HepG2 (cell line): Measurements from ENCODE around the gene TFRC. TPM values are rescaled to one million over a fixed set of nuclear protein-coding genes. Genes with fewer than 3 reads are reported as not detected.
"Not testable (repeated sequence)": the region's sequence is repeated elsewhere in the genome, so short reads cannot be mapped to it uniquely, and the experiment has no call there.

Experiments used
- ATAC-seq: fragments of 200-7000 bp; cut with Tn5 transposase; 3 replicates; pipeline ENCODE4 v1.9.1; 2020; ENCODE audit warnings: mild to moderate bottlenecking, moderate library complexity
- BruUV-seq: library from RNA; stranded (reverse); fragments of 400-500 nt; replicated peaks from 2 replicates; lab custom pipeline; 2021; lab: Mats Ljungman, UMichigan
- CTCF ChIA-PET: fragments of 300-600 bp; formaldehyde crosslinking; extraction: SDS; loops from one replicate; lab custom pipeline; 2021; ENCODE audit warnings: low total read pairs, inconsistent platforms, low intra/inter-chr PET ratio; lab: Yijun Ruan, JAX
- POLR2A ChIA-PET: fragments of 350-600 bp; sonication (Branson Sonifier 250); formaldehyde crosslinking; loops from one replicate; lab custom pipeline; 2020; ENCODE audit warnings: antibody characterized with exemption, inconsistent platforms; lab: Yijun Ruan, JAX
- DNase-seq: peaks from one replicate; pipeline ENCODE4 v3.0.0-alpha.2; 2015; ENCODE audit warnings: low spot score
- FAIRE-seq: peaks from 3 replicates; lab custom pipeline; 2011; peaks lifted over from hg19 to GRCh38; lab: Jason Lieb, UNC
- H2AFZ ChIP-seq: one replicate; pipeline ENCODE4 v1.6.1; 2011; ENCODE audit warnings: low read length, inconsistent platforms
- H3K27ac ChIP-seq: fragments of 300-600 bp; 3 replicates; pipeline ENCODE4 v1.8.0; 2011; ENCODE audit warnings: mixed run types, mild to moderate bottlenecking, mixed read lengths, low read length, inconsistent platforms; ENCODE audit not compliant: insufficient read depth; ENCODE audit errors: extremely low read length
- H3K27me3 ChIP-seq, 2 experiments: fragments of 200-600 bp in 1 of 2; 2 replicates in 1 of 2; 3 replicates in 1 of 2; pipeline versions ENCODE4 v1.6.0 to v1.8.0; 2011; ENCODE audit warnings: low read length in 2 of 2, mild to moderate bottlenecking in 2 of 2, moderate library complexity in 2 of 2, inconsistent platforms in 1 of 2; ENCODE audit not compliant: insufficient read depth in 2 of 2, control insufficient read depth in 1 of 2
- H3K36me3 ChIP-seq, 2 experiments: fragments of 200-600 bp in 1 of 2; replicated peaks in 1 of 2; 2 replicates in 1 of 2; 3 replicates in 1 of 2; pipeline versions ENCODE4 v1.5.1 to v1.8.0; 2011; ENCODE audit warnings: low read length in 2 of 2, inconsistent platforms in 1 of 2; ENCODE audit not compliant: insufficient read depth in 2 of 2, control insufficient read depth in 1 of 2
- H3K4me1 ChIP-seq: 2 replicates; pipeline ENCODE4 v1.5.1; 2012; ENCODE audit warnings: low read length, inconsistent platforms; ENCODE audit not compliant: insufficient read depth
- H3K4me2 ChIP-seq: 2 replicates; pipeline ENCODE4 v1.6.0; 2011; ENCODE audit warnings: low read depth, low read length, inconsistent platforms
- H3K4me3 ChIP-seq, 3 experiments: fragments of 200-600 bp in 1 of 3; sonication (generic), shearing (Covaris generic) in 1 of 3; replicated peaks in 1 of 3; 2 replicates each; pipeline ENCODE4 v1.5.1; 2011 to 2016; ENCODE audit warnings: low read length in 3 of 3, inconsistent platforms in 2 of 3, low read depth in 2 of 3, mild to moderate bottlenecking in 2 of 3, control low read depth in 1 of 3, mixed read lengths in 1 of 3; ENCODE audit not compliant: insufficient read depth in 1 of 3
- H3K79me2 ChIP-seq: one replicate; pipeline ENCODE4 v1.6.1; 2011; ENCODE audit warnings: low read length, inconsistent platforms; ENCODE audit not compliant: insufficient read depth
- H3K9ac ChIP-seq: 2 replicates; pipeline ENCODE4 v1.6.0; 2011; ENCODE audit warnings: mild to moderate bottlenecking, low read depth, low read length, inconsistent platforms; ENCODE audit not compliant: insufficient read depth
- H3K9me3 ChIP-seq: 2 replicates; pipeline ENCODE4 v1.5.1; 2012; ENCODE audit warnings: mild to moderate bottlenecking, low read length
- H4K20me1 ChIP-seq: 2 replicates; pipeline ENCODE4 v1.6.0; 2011; ENCODE audit warnings: inconsistent platforms, mild to moderate bottlenecking, low read length, moderate library complexity; ENCODE audit not compliant: insufficient read depth
- DNMT3B ChIP-seq: conservative IDR thresholded peaks from 2 replicates; pipeline ENCODE4 v1.6.1; 2016; ENCODE audit warnings: missing biosample characterization, control low read depth
- HMGXB4 ChIP-seq, 2 experiments: sonication (generic) in 1 of 2; formaldehyde crosslinking in 1 of 2; IDR thresholded peaks; 2 replicates each; pipeline versions ENCODE4 v1.4.0 to v1.6.1; 2018 to 2020; ENCODE audit warnings: missing genetic modification reagents in 2 of 2, borderline replicate concordance in 1 of 2, low read depth in 1 of 2, mild to moderate bottlenecking in 1 of 2, missing biosample characterization in 1 of 2
- PCBP1 ChIP-seq: fragments of 200-400 bp; formaldehyde crosslinking; IDR thresholded peaks from 2 replicates; pipeline ENCODE4 v1.6.1; 2017; ENCODE audit warnings: mild to moderate bottlenecking, low read depth, low read length, borderline replicate concordance
- ZNF143 ChIP-seq: sonication (generic); formaldehyde crosslinking; IDR thresholded peaks from 2 replicates; pipeline ENCODE4 v1.4.0; 2020; ENCODE audit warnings: missing genetic modification reagents
- WGBS: methylation state at CpG from one replicate; pipeline ENCODE4 v1.1.6; 2017; ENCODE audit warnings: low lambda C conversion rate; 5-methylcytosine and 5-hydroxymethylcytosine counted together
- in situ Hi-C: cut with HindIII; loops from 2 replicates; pipeline ENCODE4 v1.10.0; 2017; ENCODE audit warnings: low pct_unique_long_range_greater_than_20kb; ENCODE audit not compliant: extremely low pct_ligation_motif_present
- intact Hi-C: fragments of 100-400 bp; cut with micrococcal nuclease; formaldehyde crosslinking; loops from one replicate; pipeline ENCODE4 v1.10.0; 2022; ENCODE audit not compliant: unreplicated experiment
- polyA plus RNA-seq, 8 experiments: library from polyadenylated mRNA; depleted of rRNA in 3 of 8; stranded (reverse) in 7 of 8; unstranded in 1 of 8; fragments of >200 nt; fragmentation: Illumina TruSeq in 4 of 8; extraction: Trizol in 4 of 8; gene quantifications; 2 replicates each; pipeline versions ENCODE4 v1.2.1 to v1.2.3, GENCODE V29; 2011 to 2016; ENCODE audit warnings: low read depth in 4 of 8, missing spikeins in 1 of 8, mixed read lengths in 1 of 8; ENCODE audit not compliant: insufficient read depth in 1 of 8
- total RNA-seq, 5 experiments: library from RNA; depleted of rRNA; stranded (reverse); fragments of >200 nt; fragmentation: Illumina TruSeq; extraction: Trizol; gene quantifications; 2 replicates each; pipeline ENCODE4 v1.2.3, GENCODE V29; 2016; ENCODE audit warnings: low read depth in 1 of 5

The TFRC gene
- total and polyA plus RNA-seq, 2 of the 13 experiments (the other 11 are each of a cell fraction or from before 2014, with no cell fraction given), result 188 to 274 TPM

GRCh38 chr3:196068812-196069211 lies 13.1 kb downstream of the TFRC start:
- H3K4me3 ChIP-seq, H3K9ac ChIP-seq, ATAC-seq, intact Hi-C loops, H4K20me1 ChIP-seq, DNase-seq, H3K79me2 ChIP-seq, H3K4me2 ChIP-seq, H3K27me3 ChIP-seq, H3K4me1 ChIP-seq, CTCF ChIA-PET, POLR2A ChIA-PET, BruUV-seq, H3K9me3 ChIP-seq, H2AFZ ChIP-seq, H3K27ac ChIP-seq, FAIRE-seq, in situ Hi-C loops: not testable (repeated sequence)
- WGBS, result 98% methylated on average over 4 of the region's 4 CpGs
- H3K36me3 ChIP-seq, result peaks cover 43 to 92% of the 10 kb centered on the region in 2 experiments

- intact Hi-C loops, result no loop called here
- Histone ChIP-seq H2AFZ (no peak overlapping the region), H3K36me3 (peaks cover 41 to 94% of the 10 kb centered on the region in 2 experiments)
- TF ChIP-seq PCBP1 (no peak), ZNF143 (no peak), DNMT3B (no peak), HMGXB4 (CRISPR knock-in tag; IDR thresholded peaks at IDR 0.05; ENCODE audit: borderline replicate concordance in 1 of 2, low read depth in 1 of 2) (no peak)
- TF ChIP-seq, all 625 proteins: peak for 0
- no peak overlapping the region for H3K4me2 ChIP-seq
- no peaks in the 10 kb centered on the region for H3K27me3 ChIP-seq
- no peak overlapping the region for H3K27ac ChIP-seq
- H3K9ac ChIP-seq, result no peak overlapping the region
- no peaks in the 10 kb centered on the region for H4K20me1 ChIP-seq
- ATAC-seq (no peak), DNase-seq (no peak), FAIRE-seq (no peak)
- no TSS peak for BruUV-seq
- in situ Hi-C loops, result no loop called here
- ChIA-PET CTCF (no interaction called here), POLR2A (no interaction called here)
- H3K9me3 ChIP-seq, result no peaks in the 10 kb centered on the region
- no peaks in the 10 kb centered on the region for H3K4me1 ChIP-seq
- H3K79me2 ChIP-seq, result peaks cover 5% of the 10 kb centered on the region
- over 99% methylated on average over 3 of the region's 3 CpGs for WGBS
- H3K4me3 ChIP-seq, result no peak overlapping the region
Measured at GRCh38 chr3:196067439-196067838, 14.5 kb downstream of the TFRC start.
